IMR-90 (cell line): ENCODE measurements around the gene PAK4.
A peak's percentile ranks its signal among the peaks of the same experiment; 100 is the strongest.

Experiments used
- BHLHE40 ChIP-seq: fragments of 150-350 bp; IDR thresholded peaks from 2 replicates; pipeline ENCODE4 v1.6.1; 2016; ENCODE audit warnings: mild to moderate bottlenecking, low read depth, low read length
- CTCF ChIP-seq: conservative IDR thresholded peaks from 2 replicates; pipeline ENCODE4 v1.5.1; 2012; ENCODE audit warnings: mild to moderate bottlenecking, low read depth, low read length, improper control_type of control experiment
- ELK1 ChIP-seq: fragments of 150-350 bp; IDR thresholded peaks from 2 replicates; pipeline ENCODE4 v1.6.1; 2016; ENCODE audit warnings: low read depth, mild to moderate bottlenecking, low read length, moderate library complexity, borderline replicate concordance
- FOS ChIP-seq: fragments of 150-350 bp; IDR thresholded peaks from 2 replicates; pipeline ENCODE4 v1.6.1; 2016; ENCODE audit warnings: low read depth, low read length
- MAZ ChIP-seq: IDR thresholded peaks from 2 replicates; pipeline ENCODE4 v1.6.1; 2012; ENCODE audit warnings: low read depth, mild to moderate bottlenecking, low read length, improper control_type of control experiment, moderate library complexity, borderline replicate concordance
- MXI1 ChIP-seq: IDR thresholded peaks from 2 replicates; pipeline ENCODE4 v1.6.1; 2012; ENCODE audit warnings: low read depth, mild to moderate bottlenecking, low read length, moderate library complexity, borderline replicate concordance
- POLR2A ChIP-seq: IDR thresholded peaks from 2 replicates; pipeline ENCODE4 v1.6.1; 2012; ENCODE audit warnings: mild to moderate bottlenecking, low read depth, low read length
- RAD21 ChIP-seq: IDR thresholded peaks from 2 replicates; pipeline ENCODE4 v1.6.1; 2012; ENCODE audit warnings: low read length, improper control_type of control experiment
- USF2 ChIP-seq: fragments of 150-350 bp; IDR thresholded peaks from 2 replicates; pipeline ENCODE4 v1.6.1; 2017; ENCODE audit warnings: mild to moderate bottlenecking, antibody characterized with exemption, low read length, low read depth

GRCh38 chr19:39199025-39199424 is 73.4 kb downstream of the PAK4 start:
- TF ChIP-seq ELK1 (no peak), FOS (no peak), POLR2A (no peak), CTCF (no peak), MAZ (no peak), MXI1 (no peak), RAD21 (no peak), BHLHE40 (no peak), USF2 (peak; percentile 68; the same call in 1 of the 2 replicates)
